ENCODE data around the gene PROSER2.
"Not testable (repeated sequence)": the region's sequence is repeated elsewhere in the genome, so short reads cannot be mapped to it uniquely, and the experiment has no call there.

PROSER2 gene

DNA sequence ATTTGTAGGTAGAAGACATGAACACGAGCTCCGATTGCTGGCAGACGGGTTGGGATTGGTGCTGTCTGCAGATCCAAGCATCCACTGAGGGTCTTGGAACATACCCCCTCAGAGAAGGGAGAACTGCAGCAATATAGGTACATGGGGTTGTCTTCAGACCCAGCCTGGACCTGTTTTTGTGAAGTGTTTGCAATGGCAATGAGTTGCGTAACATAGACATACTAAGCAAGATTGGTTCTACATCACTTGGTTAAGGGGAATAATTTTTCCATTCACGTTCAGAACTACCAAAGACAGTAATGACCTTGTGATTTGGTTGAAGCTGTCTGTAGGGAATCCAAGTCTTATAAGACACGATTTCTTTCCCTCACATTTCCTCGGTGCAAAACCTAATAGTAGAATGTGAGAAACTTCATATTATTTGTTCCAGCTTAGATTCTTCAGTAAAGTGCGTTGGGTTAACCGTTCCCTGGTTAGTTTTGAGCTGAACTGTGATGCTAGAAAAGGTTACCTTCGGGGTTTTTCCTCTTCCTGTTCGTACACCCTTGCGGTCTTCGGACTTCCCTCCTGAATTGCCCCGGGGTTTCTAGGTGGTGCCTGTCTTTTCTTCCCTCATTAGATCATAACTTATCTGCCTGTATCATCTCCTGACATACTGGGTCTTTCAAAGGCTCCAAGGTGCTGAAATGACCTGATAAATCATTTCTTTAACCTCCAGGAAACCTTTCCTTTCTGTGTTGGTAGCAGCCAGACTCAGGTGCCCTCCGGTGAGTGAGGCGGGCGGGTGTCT, 14.4 kb downstream of the PROSER2 start:
- DNase-seq: no peak

DNA sequence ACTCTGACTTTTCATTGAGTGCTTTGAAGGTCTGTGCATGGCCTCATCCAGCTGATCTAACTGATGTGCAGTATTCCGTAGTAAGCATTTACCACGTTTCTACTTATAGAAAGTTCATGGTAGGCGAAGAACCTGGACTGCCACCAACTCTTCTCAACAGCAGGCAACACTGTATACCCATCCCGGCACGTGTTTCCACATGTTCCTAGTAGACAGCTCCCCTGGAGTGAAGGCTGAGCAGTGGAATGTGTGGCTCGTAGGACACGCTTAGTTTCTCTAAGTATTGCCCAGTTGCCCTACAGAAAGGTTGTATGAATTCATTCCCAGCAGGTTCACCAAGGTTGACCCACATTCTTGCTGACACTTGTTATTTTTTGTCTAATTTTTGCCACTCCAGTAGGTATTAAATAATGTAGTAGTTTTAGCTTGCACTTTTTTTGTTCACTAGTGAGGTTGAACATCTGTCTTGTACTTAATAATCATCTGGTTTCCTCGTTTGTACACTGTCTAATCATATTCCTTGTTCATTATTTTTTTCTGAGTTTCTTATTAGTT, 15.2 kb downstream of the PROSER2 start:
- no peak for DNase-seq

GRCh38 chr10:11841375-11841774, 18.2 kb downstream of the PROSER2 start:
- DNase-seq: no peak

- DNase-seq: no peak
These were observed 19.3 kb downstream of the PROSER2 start for GRCh38 chr10:11842411-11842810.

DNA sequence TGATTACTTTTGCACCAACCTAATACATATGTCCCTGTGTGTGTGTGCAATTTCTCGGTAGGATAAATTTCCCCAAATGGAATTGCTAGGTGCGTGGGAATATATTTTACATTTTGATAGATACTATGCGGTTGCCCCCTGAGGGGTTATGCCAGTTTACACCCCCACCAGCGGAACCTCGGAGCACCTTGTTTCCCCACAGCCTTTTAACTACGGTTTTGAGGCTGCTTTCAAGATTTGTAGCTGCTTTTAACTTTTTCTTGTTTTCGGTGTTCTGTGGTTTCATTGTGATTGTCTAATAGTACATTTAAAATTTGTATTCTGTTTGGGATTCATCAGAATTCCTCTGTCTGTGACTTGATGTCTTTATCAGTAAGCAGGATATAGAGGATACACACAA, 22.0 kb downstream of the PROSER2 start:
- no peak for DNase-seq

- no peak for DNase-seq
These were observed 23.4 kb downstream of the PROSER2 start for GRCh38 chr10:11846542-11846941.

DNA sequence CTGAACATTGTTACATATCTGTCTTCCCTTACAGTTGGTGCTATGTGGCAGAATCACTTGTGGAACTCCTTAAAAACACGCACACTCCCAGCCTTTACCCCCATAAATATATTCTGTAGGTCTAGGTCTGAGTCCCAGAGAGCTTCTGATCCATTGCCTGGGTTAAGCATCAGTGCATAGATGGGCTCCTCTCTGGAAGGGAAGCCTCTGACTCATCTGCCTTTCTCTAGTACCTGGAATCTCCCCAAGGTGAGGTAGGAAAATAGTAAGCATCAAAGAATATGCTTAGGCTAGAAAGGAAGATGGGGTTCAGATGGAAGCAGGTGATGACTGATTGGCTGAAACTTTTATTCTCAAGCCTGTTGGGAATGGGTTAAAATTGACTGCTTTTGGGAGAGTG, 26.1 kb downstream of the PROSER2 start:
- no peak for DNase-seq

GRCh38 chr10:11849911-11850310, 26.8 kb downstream of the PROSER2 start:
- no peak for DNase-seq

GRCh38 chr10:11851910-11852309, 28.8 kb downstream of the PROSER2 start:
- no peak for DNase-seq

DNA sequence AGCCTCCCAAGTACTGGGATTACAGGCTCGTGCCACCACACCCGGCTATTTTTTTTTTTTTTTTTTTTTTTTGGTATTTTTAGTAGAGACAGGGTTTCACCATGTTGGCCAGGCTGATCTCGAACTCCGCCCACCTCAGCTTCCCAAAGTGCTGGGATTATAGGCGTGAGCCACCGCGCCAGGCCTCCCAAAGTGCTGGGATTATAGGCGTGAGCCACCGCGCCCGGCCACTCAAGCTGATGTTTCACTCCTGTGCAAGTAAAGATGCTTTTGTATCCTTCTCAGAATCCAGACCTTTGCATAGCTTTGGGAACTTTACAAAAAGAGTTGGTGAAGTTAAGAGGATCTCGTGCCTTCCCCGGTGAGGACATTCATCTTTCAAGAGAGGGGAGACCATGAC, 29.5 kb downstream of the PROSER2 start:
- DNase-seq: not testable (repeated sequence)

DNA sequence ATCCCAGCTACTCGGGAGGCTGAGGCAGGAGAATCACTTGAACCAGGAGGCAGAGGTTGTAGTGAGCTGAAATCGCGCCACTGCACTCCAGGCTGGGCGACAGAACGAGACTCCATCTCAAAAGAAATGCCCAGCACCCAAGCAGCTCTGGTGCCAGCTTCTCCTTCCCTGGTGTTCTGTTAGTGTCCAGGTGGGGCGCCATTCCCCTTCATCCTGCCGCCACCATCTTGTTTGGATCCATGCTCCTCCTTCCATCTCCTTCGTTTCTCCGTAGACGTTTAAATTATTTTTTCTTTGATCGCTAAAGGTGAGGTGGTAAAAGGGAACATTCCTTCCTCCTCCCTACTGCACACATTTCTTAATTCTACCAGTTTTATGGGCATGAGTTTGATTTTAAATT, 30.3 kb downstream of the PROSER2 start:
- no peak for DNase-seq

DNA sequence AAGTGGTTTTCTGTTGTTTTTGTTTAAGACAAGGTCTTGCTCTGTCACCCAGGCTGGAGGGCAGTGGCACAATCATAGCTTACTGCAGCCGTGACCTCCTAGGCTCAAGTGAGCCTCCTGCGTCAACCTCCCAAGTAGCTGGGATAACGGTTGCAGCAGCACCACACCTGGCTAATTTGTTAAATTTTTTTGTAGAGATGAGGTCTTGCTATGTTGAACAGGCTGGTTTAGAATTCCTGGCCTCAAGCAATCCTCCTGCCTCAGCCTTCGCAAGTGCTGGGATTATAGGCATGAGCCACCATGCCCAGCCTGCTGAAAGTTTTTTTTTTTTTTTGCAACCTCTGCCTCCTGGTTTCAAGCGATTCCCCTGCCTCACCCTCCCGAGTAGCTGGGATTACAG, 31.1 kb downstream of the PROSER2 start:
- no peak for DNase-seq

DNA sequence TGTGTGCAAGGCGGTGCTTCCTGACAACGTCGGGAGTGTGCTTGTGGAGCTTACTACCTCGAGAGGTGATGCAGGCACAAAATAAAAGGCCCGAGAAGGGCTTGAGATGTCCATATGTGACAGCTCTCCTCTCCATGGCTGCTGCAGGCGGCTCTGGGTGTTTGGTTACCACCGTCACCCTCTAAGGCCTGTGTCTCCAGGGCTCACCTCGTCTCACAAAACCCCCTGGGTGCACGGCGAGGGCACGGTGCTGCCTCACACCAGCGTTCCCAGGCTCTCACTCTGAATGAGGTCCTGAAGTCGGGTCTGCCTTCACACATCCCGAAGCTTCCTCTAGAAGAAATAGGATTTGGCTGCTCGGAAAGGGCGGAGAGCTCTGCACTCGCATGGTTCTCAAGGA, 32.9 kb downstream of the PROSER2 start:
- no peak for DNase-seq

GRCh38 chr10:11856678-11857077, 33.5 kb downstream of the PROSER2 start:
- DNase-seq: no peak

DNA sequence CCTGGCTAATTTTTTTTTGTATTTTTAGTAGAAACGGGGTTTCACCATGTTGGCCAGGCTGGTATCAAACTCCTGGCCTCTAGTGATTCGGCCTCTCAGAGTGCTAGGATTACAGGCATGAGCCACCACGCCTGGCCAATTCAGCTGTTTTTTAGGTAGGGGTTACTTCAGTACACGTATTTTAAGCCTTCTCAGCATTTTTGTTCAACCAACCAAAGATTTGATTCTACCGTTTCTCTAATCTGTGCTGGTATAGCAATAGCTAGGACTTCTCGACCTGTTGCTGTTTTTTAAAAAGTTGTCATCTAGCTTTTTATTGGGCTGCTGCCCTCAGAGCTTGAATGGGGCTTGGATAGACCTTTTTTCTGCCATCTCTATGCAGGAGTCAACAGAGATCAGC, 34.9 kb downstream of the PROSER2 start:
- no peak for DNase-seq

GRCh38 chr10:11861341-11861740, 38.2 kb downstream of the PROSER2 start:
- no peak for DNase-seq

DNA sequence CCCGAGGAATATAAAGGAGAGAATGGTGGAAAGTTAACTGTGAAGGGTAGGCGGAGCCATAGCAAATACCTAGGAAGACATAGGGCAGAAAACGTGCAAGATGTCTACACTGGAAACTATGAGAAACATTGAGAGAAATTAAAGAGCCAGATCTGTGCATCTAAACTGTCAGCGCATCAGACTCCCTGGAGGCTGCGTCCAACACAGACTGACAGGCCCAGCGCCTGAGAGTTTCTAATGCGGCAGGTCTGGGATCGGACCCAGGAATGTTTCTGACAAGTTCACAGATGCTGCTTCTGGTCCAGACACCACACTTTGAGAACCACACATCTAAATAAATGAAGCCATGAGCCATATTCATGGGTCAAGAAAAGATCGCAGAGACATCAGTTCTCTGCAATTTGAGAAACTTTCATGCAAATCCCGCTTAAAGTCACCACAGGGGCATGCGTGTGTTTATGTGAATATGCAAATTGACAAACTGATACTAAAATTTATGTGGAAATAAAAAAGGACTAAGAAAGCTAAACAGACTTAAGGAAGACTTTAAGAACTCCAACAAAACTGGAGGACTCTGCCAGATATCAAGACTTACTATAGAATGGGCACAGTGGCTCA, 38.8 kb downstream of the PROSER2 start:
- DNase-seq: no peak

DNA sequence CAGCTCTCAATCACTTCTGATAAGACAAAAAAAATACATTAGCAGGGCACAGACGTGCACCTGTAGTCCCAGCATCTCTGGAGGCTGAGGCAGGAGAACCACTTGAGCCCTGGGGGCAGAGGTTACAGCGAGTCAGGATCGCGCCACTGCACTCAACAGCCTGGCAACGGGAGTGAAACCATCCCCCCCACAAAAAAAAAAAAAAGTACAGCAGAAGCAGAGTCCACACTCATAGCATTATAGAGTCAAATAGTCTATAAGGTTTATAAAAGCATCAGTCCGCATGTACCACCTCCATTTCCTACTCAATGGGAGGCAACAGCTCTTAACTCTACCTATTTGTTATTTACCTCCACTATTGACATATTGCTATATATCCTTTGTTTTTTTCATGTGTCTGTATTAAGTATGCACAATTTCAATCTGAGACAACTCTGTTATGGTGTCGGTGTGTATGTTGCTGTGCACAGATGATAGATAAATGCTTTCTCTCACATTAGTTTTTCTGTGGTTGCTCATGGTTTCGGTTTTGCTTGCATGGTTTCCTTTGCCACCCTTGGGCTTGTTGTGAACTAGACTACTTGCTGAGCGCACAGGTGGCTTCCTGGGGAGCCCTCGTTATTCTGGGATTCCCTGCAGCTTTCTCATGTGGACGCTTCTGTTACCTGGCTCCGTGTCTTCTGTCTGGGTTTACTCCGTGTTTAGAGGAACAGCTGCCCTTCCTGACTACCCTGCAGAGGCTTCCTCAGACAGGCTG, 40.4 kb downstream of the PROSER2 start:
- peak; percentile 17 for DNase-seq

- no peak for DNase-seq
These were observed 41.6 kb downstream of the PROSER2 start for GRCh38 chr10:11864727-11865126.

DNA sequence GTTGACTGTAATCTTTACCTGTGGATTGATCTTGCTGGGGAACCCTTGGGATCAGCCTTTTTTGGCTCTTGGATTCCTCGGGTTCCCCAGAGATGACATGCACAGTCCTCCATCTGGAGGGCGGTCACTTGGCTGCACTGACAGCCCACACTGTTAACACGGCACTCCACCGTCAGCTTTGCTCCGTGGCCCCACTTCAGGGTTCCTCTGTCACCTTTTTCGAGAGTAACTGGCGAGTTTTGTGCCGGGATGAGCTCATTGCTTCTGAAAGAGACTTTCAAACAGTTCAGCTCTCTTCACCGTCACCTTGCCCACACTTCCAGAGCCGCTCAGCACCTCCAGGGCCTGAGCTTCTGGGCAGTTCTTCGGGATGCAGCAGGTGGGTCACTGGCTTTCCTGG, 42.4 kb downstream of the PROSER2 start:
- no peak for DNase-seq

DNA sequence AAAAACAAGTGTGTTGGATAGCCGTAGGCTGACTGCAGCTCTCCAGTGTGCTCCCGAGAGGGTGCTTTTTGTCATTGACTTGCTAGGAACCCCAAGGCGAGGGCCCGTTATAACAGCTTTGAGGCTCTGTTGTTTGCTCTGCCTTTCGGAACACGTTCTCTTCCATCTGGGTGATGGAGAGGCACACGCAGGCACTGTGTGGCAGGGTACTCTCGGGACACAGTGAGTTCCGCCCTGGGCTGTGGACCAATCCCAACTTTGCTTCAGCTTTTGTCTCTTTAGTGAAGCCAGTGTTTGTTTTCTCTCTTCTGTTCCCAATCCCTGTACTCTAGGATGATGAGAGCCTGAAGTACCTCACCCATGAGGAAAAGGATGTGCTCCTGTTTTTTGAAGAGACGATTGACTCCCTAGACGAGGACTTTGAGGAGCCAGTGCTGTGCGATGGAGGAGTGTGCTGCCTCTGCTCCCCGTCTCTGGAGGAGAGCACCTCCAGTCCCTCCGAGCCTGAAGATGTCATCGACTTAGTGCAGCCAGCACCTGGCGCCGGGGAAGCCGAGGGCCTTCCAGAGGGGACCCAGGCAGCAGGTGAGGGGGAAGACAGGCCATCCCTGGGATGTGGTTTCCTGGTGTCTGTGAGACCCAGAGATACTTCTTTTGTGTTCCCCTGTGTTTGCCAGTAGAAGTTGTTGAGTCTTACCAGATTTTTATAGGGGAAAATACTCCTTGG, 43.2 kb downstream of the PROSER2 start:
- DNase-seq: no peak

GRCh38 chr10:11869219-11869618, 46.1 kb downstream of the PROSER2 start:
- no peak for DNase-seq
